ENCODE data around the gene TEAD4. TPM values are rescaled to one million over a fixed set of nuclear protein-coding genes. Genes with fewer than 3 reads are reported as not detected.

Gene TEAD4
- total RNA-seq (ENCODE audit: low replicate concordance), result 8.8 and 22.5 TPM in 2 replicates

- peak within 1 kb of the TSS; percentile 34 for H3K9ac ChIP-seq
- TF ChIP-seq CTCF (IDR thresholded peaks at IDR 0.05) (no peak), EZH2 (IDR thresholded peaks at IDR 0.05) (no peak), EZH2phosphoT487 (IDR thresholded peaks at IDR 0.05) (no peak)
- Mint-ChIP-seq H3K9me3 (no peaks in the 10 kb centered on the region), H3K27ac (peak within 1 kb of the TSS; percentile 38), H3K4me1 (peaks cover 35% of the 10 kb centered on the region), H3K4me3 (peak within 1 kb of the TSS; percentile 87), H3K27me3 (ENCODE audit: insufficient read depth, low read depth) (peaks cover 25% of the 10 kb centered on the region), H3K36me3 (no peaks in the 10 kb centered on the region)
- no peak within 1 kb of the TSS for H3K27ac ChIP-seq
- peak within 1 kb of the TSS; percentile 73 for H3K4me3 ChIP-seq
- H4K20me1 ChIP-seq (ENCODE audit: low read depth), result peaks cover 33% of the 10 kb centered on the region
- no peaks in the 10 kb centered on the region for H3K36me3 ChIP-seq
- peak within 1 kb of the TSS; percentile 97 for H2AFZ ChIP-seq (replicated peaks)
- H3K9me3 ChIP-seq (ENCODE audit: low read depth), result no peaks in the 10 kb centered on the region
- H3K4me1 ChIP-seq, result peaks cover 32% of the 10 kb centered on the region
- H3F3A ChIP-seq (ENCODE audit: low read depth), result peaks cover 33% of the 10 kb centered on the region
- DNase-seq (ENCODE audit: low spot score), result peak; percentile 96
- H3K4me2 ChIP-seq, result peak within 1 kb of the TSS; percentile 95
- H3K79me2 ChIP-seq (ENCODE audit: low read depth), result peaks cover 33% of the 10 kb centered on the region
- peaks cover 43% of the 10 kb centered on the region for H3K27me3 ChIP-seq
Measured at GRCh38 chr12:2959192-2959504, at the start of gene TEAD4. Gene TEAD4 (plus strand): TSS chr12:2959397.

GRCh38 chr12:2912216-2912575 lies 47.0 kb upstream of the TEAD4 start:
- Mint-ChIP-seq H3K27ac (no peak overlapping the region), H3K9me3 (no peaks in the 10 kb centered on the region), H3K27me3 (ENCODE audit: insufficient read depth, low read depth) (no peaks in the 10 kb centered on the region), H3K36me3 (peaks cover 30% of the 10 kb centered on the region), H3K4me1 (peaks cover 9% of the 10 kb centered on the region), H3K4me3 (no peak overlapping the region)
- H3K27me3 ChIP-seq, result no peaks in the 10 kb centered on the region
- H3K4me3 ChIP-seq, result no peak overlapping the region
- no peak overlapping the region for H3K4me2 ChIP-seq
- peak overlapping the region; percentile 80 for H3K27ac ChIP-seq
- no peaks in the 10 kb centered on the region for H3K9me3 ChIP-seq (ENCODE audit: low read depth)
- TF ChIP-seq CTCF (IDR thresholded peaks at IDR 0.05), result no peak
- no peak for TF ChIP-seq EZH2 (IDR thresholded peaks at IDR 0.05)
- no peak for TF ChIP-seq EZH2phosphoT487 (IDR thresholded peaks at IDR 0.05)
- H3K9ac ChIP-seq, result no peak overlapping the region
- no peak for DNase-seq (ENCODE audit: low spot score)
- H3K36me3 ChIP-seq, result no peaks in the 10 kb centered on the region
- no peaks in the 10 kb centered on the region for H3K4me1 ChIP-seq
- H2AFZ ChIP-seq (replicated peaks), result no peak overlapping the region
- peaks cover 10% of the 10 kb centered on the region for H4K20me1 ChIP-seq (ENCODE audit: low read depth)
- H3F3A ChIP-seq (ENCODE audit: low read depth), result peaks cover 7% of the 10 kb centered on the region
- peaks cover 10% of the 10 kb centered on the region for H3K79me2 ChIP-seq (ENCODE audit: low read depth)

GRCh38 chr12:2919249-2919648 lies 39.9 kb upstream of the TEAD4 start:
- H3K27me3 Mint-ChIP-seq (ENCODE audit: insufficient read depth, low read depth), result no peaks in the 10 kb centered on the region
- Histone ChIP-seq H3F3A (ENCODE audit: low read depth) (no peaks in the 10 kb centered on the region), H3K9ac (no peak overlapping the region), H3K4me2 (no peak overlapping the region), H2AFZ (replicated peaks) (no peak overlapping the region), H3K27ac (no peak overlapping the region), H3K4me3 (no peak overlapping the region), H3K27me3 (no peaks in the 10 kb centered on the region), H3K4me1 (no peaks in the 10 kb centered on the region), H3K79me2 (ENCODE audit: low read depth) (no peaks in the 10 kb centered on the region), H3K36me3 (peaks cover 4% of the 10 kb centered on the region), H4K20me1 (ENCODE audit: low read depth) (no peaks in the 10 kb centered on the region), H3K9me3 (ENCODE audit: low read depth) (no peaks in the 10 kb centered on the region)
- H3K9me3 Mint-ChIP-seq, result no peaks in the 10 kb centered on the region
- peaks cover 36% of the 10 kb centered on the region for H3K36me3 Mint-ChIP-seq
- TF ChIP-seq EZH2 (IDR thresholded peaks at IDR 0.05) (no peak), EZH2phosphoT487 (IDR thresholded peaks at IDR 0.05) (no peak), CTCF (IDR thresholded peaks at IDR 0.05) (no peak)
- no peaks in the 10 kb centered on the region for H3K4me1 Mint-ChIP-seq
- H3K27ac Mint-ChIP-seq, result no peak overlapping the region
- H3K4me3 Mint-ChIP-seq, result no peak overlapping the region
- no peak for DNase-seq (ENCODE audit: low spot score)

Data from neural progenitor cell (in vitro differentiated cells).